Measurements from ENCODE around the gene PER3.

GRCh38 chr1:7780976-7781375 is 3.1 kb upstream of the PER3 start:
- TF ChIP-seq RAD21 (conservative IDR thresholded peaks at IDR 0.05) (no peak), CTCF (IDR thresholded peaks at IDR 0.05; ENCODE audit: poor library complexity, severe bottlenecking) (no peak), EP300 (conservative IDR thresholded peaks at IDR 0.05; ENCODE audit: poor library complexity, severe bottlenecking) (no peak)

Measured in neural cell (in vitro differentiated cells).